ENCODE measurements around the gene SLC35F3. TPM values are rescaled to one million over a fixed set of nuclear protein-coding genes. Genes with fewer than 3 reads are reported as not detected.
"Not testable (repeated sequence)": the region's sequence is repeated elsewhere in the genome, so short reads cannot be mapped to it uniquely, and the experiment has no call there.

SLC35F3 gene
- polyA plus RNA-seq, 1 donor = 0.55 TPM

DNA sequence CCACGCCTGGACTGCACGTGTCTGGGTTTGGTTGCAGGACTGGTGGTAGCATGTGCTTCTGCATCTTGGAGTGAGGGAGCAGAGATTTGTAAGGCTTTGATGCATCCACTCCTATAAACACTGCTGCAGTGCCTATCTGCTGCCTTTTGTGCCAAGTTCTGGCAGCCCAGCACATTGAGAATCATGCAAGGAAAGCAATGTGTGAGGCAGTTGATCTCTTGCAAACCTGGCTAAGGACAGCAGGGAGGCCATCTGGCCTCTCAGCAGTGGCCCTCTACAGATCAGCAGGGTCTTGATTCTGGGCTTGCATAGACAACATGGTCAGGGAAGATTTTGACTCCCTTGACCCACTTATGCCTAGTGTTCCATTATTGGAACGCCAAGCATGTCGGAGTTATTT lies 387.5 kb downstream of the SLC35F3 start:
- Histone ChIP-seq H3K27me3 (ENCODE audit: control insufficient read depth, insufficient read depth, low read length) (no peaks in the 10 kb centered on the region), H3K36me3 (ENCODE audit: control insufficient read depth, insufficient read depth, low read length) (no peaks in the 10 kb centered on the region), H3K4me3 (ENCODE audit: low read length) (no peak overlapping the region), H3K27ac (ENCODE audit: low read length) (no peak overlapping the region), H3K4me1 (ENCODE audit: control insufficient read depth, insufficient read depth, low read length) (no peaks in the 10 kb centered on the region), H3K9me3 (ENCODE audit: control insufficient read depth, low read depth, low read length) (no peaks in the 10 kb centered on the region)
- DNase-seq = no peak
- WGBS (ENCODE audit: insufficient coverage, low lambda C conversion rate) = no CpG with 5 or more reads among the region's 4 CpGs

DNA sequence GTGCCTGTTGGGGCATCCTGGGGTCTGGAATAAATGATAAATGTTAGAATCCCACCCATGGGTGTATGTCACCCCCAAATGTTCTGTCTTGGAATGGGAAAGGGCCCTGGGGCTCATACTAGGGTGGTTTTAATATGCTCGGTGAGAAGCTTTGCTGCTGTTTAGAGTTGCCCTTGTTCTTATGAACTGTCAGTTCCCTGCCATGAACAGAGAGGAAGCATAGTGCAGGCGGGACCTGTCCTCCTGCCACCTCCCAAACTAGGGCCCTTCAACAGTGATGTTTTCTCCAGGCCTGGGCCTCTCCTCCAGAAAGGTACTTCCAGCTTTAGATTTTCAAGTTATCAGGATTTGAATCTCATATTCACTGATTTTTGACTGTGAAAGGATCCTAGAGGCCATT lies 388.1 kb downstream of the SLC35F3 start:
- H3K4me3 ChIP-seq (ENCODE audit: low read length) = no peak overlapping the region
- no peak overlapping the region for H3K27ac ChIP-seq (ENCODE audit: low read length)
- H3K4me1 ChIP-seq (ENCODE audit: control insufficient read depth, insufficient read depth, low read length) = no peaks in the 10 kb centered on the region
- no peaks in the 10 kb centered on the region for H3K36me3 ChIP-seq (ENCODE audit: control insufficient read depth, insufficient read depth, low read length)
- WGBS (ENCODE audit: insufficient coverage, low lambda C conversion rate) = no CpG with 5 or more reads among the region's 2 CpGs
- no peaks in the 10 kb centered on the region for H3K27me3 ChIP-seq (ENCODE audit: control insufficient read depth, insufficient read depth, low read length)
- no peak for DNase-seq
- H3K9me3 ChIP-seq (ENCODE audit: control insufficient read depth, low read depth, low read length) = no peaks in the 10 kb centered on the region

GRCh38 chr1:234294109-234294817 lies 389.8 kb downstream of the SLC35F3 start:
- no peaks in the 10 kb centered on the region for H3K36me3 ChIP-seq (ENCODE audit: control insufficient read depth, insufficient read depth, low read length)
- no peaks in the 10 kb centered on the region for H3K4me1 ChIP-seq (ENCODE audit: control insufficient read depth, insufficient read depth, low read length)
- WGBS (ENCODE audit: insufficient coverage, low lambda C conversion rate) = no CpG with 5 or more reads among the region's 14 CpGs
- H3K27ac ChIP-seq (ENCODE audit: low read length) = no peak overlapping the region
- H3K27me3 ChIP-seq (ENCODE audit: control insufficient read depth, insufficient read depth, low read length) = peaks cover 5% of the 10 kb centered on the region
- H3K9me3 ChIP-seq (ENCODE audit: control insufficient read depth, low read depth, low read length) = no peaks in the 10 kb centered on the region
- no peak overlapping the region for H3K4me3 ChIP-seq (ENCODE audit: low read length)
- DNase-seq = no peak

GRCh38 chr1:234295068-234295467 lies 390.6 kb downstream of the SLC35F3 start:
- Histone ChIP-seq H3K4me1 (ENCODE audit: control insufficient read depth, insufficient read depth, low read length) (no peaks in the 10 kb centered on the region), H3K36me3 (ENCODE audit: control insufficient read depth, insufficient read depth, low read length) (no peaks in the 10 kb centered on the region), H3K27me3 (ENCODE audit: control insufficient read depth, insufficient read depth, low read length) (peaks cover 5% of the 10 kb centered on the region), H3K4me3 (ENCODE audit: low read length) (no peak overlapping the region), H3K27ac (ENCODE audit: low read length) (no peak overlapping the region), H3K9me3 (ENCODE audit: control insufficient read depth, low read depth, low read length) (no peaks in the 10 kb centered on the region)
- no CpG with 5 or more reads among the region's 5 CpGs for WGBS (ENCODE audit: insufficient coverage, low lambda C conversion rate)
- DNase-seq = no peak

DNA sequence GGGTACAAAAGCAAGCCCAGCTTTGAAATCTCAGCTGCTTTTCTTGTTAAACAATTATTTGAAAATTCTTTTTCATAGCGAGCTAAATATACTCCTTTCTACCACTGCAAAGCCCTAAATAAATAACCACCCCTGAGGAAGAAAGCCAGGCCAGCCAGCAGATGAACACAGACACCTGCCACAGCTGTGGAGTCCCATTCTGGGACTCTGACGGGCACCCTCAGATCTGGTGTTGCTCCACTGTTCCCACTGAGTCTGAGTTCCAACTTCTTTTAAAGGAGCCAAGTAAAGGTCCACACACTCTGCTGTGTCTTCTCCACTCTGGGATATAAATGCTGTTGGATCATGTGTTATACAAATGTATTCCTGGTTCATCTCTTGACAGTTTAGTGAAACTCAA lies 391.1 kb downstream of the SLC35F3 start:
- Histone ChIP-seq H3K9me3 (ENCODE audit: control insufficient read depth, low read depth, low read length) (no peaks in the 10 kb centered on the region), H3K4me3 (ENCODE audit: low read length) (no peak overlapping the region), H3K36me3 (ENCODE audit: control insufficient read depth, insufficient read depth, low read length) (no peaks in the 10 kb centered on the region), H3K27ac (ENCODE audit: low read length) (no peak overlapping the region), H3K27me3 (ENCODE audit: control insufficient read depth, insufficient read depth, low read length) (peaks cover 5% of the 10 kb centered on the region), H3K4me1 (ENCODE audit: control insufficient read depth, insufficient read depth, low read length) (no peaks in the 10 kb centered on the region)
- DNase-seq = no peak
- 80% methylated on average over 1 of the region's 2 CpGs for WGBS (ENCODE audit: insufficient coverage, low lambda C conversion rate)

- H3K9me3 ChIP-seq (ENCODE audit: control insufficient read depth, low read depth, low read length) = no peaks in the 10 kb centered on the region
- H3K27me3 ChIP-seq (ENCODE audit: control insufficient read depth, insufficient read depth, low read length) = peaks cover 5% of the 10 kb centered on the region
- no peak overlapping the region for H3K27ac ChIP-seq (ENCODE audit: low read length)
- no peak overlapping the region for H3K4me3 ChIP-seq (ENCODE audit: low read length)
- H3K36me3 ChIP-seq (ENCODE audit: control insufficient read depth, insufficient read depth, low read length) = no peaks in the 10 kb centered on the region
- DNase-seq = no peak
- H3K4me1 ChIP-seq (ENCODE audit: control insufficient read depth, insufficient read depth, low read length) = no peaks in the 10 kb centered on the region
- WGBS (ENCODE audit: insufficient coverage, low lambda C conversion rate) = no CpG with 5 or more reads among the region's 4 CpGs
These were observed 392.0 kb downstream of the SLC35F3 start for GRCh38 chr1:234296496-234296895.

GRCh38 chr1:234297668-234298067 lies 393.2 kb downstream of the SLC35F3 start:
- H3K27ac ChIP-seq (ENCODE audit: low read length) = no peak overlapping the region
- no peaks in the 10 kb centered on the region for H3K9me3 ChIP-seq (ENCODE audit: control insufficient read depth, low read depth, low read length)
- no peaks in the 10 kb centered on the region for H3K36me3 ChIP-seq (ENCODE audit: control insufficient read depth, insufficient read depth, low read length)
- H3K27me3 ChIP-seq (ENCODE audit: control insufficient read depth, insufficient read depth, low read length) = peaks cover 5% of the 10 kb centered on the region
- DNase-seq = peak in 1 of 2 donors; percentile 37
- no peaks in the 10 kb centered on the region for H3K4me1 ChIP-seq (ENCODE audit: control insufficient read depth, insufficient read depth, low read length)
- WGBS (ENCODE audit: insufficient coverage, low lambda C conversion rate) = 100% methylated on average over 1 of the region's 1 CpG
- no peak overlapping the region for H3K4me3 ChIP-seq (ENCODE audit: low read length)

GRCh38 chr1:234300096-234300495 lies 395.6 kb downstream of the SLC35F3 start:
- Histone ChIP-seq H3K27me3 (ENCODE audit: control insufficient read depth, insufficient read depth, low read length) (peaks cover 8% of the 10 kb centered on the region), H3K4me1 (ENCODE audit: control insufficient read depth, insufficient read depth, low read length) (no peaks in the 10 kb centered on the region), H3K27ac (ENCODE audit: low read length) (no peak overlapping the region), H3K9me3 (ENCODE audit: control insufficient read depth, low read depth, low read length) (no peaks in the 10 kb centered on the region), H3K4me3 (ENCODE audit: low read length) (no peak overlapping the region), H3K36me3 (ENCODE audit: control insufficient read depth, insufficient read depth, low read length) (no peaks in the 10 kb centered on the region)
- no CpG with 5 or more reads among the region's 2 CpGs for WGBS (ENCODE audit: insufficient coverage, low lambda C conversion rate)
- DNase-seq = no peak

- not testable (repeated sequence) for H3K4me3 ChIP-seq (ENCODE audit: low read length); H3K9me3 ChIP-seq (ENCODE audit: control insufficient read depth, low read depth, low read length); H3K27ac ChIP-seq (ENCODE audit: low read length); H3K27me3 ChIP-seq (ENCODE audit: control insufficient read depth, insufficient read depth, low read length); H3K36me3 ChIP-seq (ENCODE audit: control insufficient read depth, insufficient read depth, low read length); H3K4me1 ChIP-seq (ENCODE audit: control insufficient read depth, insufficient read depth, low read length); DNase-seq
- WGBS (ENCODE audit: insufficient coverage, low lambda C conversion rate) = no CpG with 5 or more reads among the region's 1 CpG
These were observed 397.2 kb downstream of the SLC35F3 start for GRCh38 chr1:234301663-234302062.

- Histone ChIP-seq H3K4me3 (ENCODE audit: low read length) (no peak overlapping the region), H3K9me3 (ENCODE audit: control insufficient read depth, low read depth, low read length) (no peaks in the 10 kb centered on the region), H3K27me3 (ENCODE audit: control insufficient read depth, insufficient read depth, low read length) (peaks cover 8% of the 10 kb centered on the region), H3K27ac (ENCODE audit: low read length) (no peak overlapping the region), H3K36me3 (ENCODE audit: control insufficient read depth, insufficient read depth, low read length) (no peaks in the 10 kb centered on the region), H3K4me1 (ENCODE audit: control insufficient read depth, insufficient read depth, low read length) (no peaks in the 10 kb centered on the region)
- DNase-seq = no peak
- 77% methylated on average over 3 of the region's 6 CpGs for WGBS (ENCODE audit: insufficient coverage, low lambda C conversion rate)
These were observed 398.0 kb downstream of the SLC35F3 start for GRCh38 chr1:234302354-234302962.

DNA sequence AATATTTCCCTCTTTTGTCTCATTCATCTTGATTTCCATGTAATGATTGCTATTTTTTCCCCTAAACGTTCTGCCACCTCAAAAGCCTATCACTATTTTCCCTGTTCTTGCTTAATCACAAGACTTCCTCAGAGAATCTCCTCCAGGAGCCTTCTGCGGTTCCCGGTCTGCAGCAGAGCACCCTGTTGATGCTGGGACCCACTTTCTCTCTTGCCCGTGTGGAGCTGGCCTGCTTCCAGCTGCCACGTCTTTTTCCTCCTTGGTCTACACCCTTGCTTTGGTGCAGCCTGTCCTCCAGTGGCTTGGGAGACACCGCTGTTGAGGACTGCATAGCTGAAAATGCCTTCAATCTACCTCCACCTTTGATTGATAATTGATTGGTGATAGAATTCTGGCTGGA lies 398.8 kb downstream of the SLC35F3 start:
- Histone ChIP-seq H3K4me1 (ENCODE audit: control insufficient read depth, insufficient read depth, low read length) (no peaks in the 10 kb centered on the region), H3K9me3 (ENCODE audit: control insufficient read depth, low read depth, low read length) (no peaks in the 10 kb centered on the region), H3K36me3 (ENCODE audit: control insufficient read depth, insufficient read depth, low read length) (no peaks in the 10 kb centered on the region), H3K4me3 (ENCODE audit: low read length) (no peak overlapping the region), H3K27ac (ENCODE audit: low read length) (no peak overlapping the region), H3K27me3 (ENCODE audit: control insufficient read depth, insufficient read depth, low read length) (peaks cover 8% of the 10 kb centered on the region)
- 40% methylated on average over 1 of the region's 6 CpGs for WGBS (ENCODE audit: insufficient coverage, low lambda C conversion rate)
- no peak for DNase-seq

Measured in large intestine (tissue), 3 donors.